Activated T-cell treated with anti-CD3 and anti-CD28 coated beads, Interleukin-2, amount 50 U/mL, for 1 hour (primary cell): ENCODE data around the gene CPNE8.
"Not testable (repeated sequence)": the region's sequence is repeated elsewhere in the genome, so short reads cannot be mapped to it uniquely, and the experiment has no call there.

Experiments used
- DNase-seq: peaks from one replicate; pipeline ENCODE4 v3.0.0-alpha.2; 2020

Gene CPNE8

DNA sequence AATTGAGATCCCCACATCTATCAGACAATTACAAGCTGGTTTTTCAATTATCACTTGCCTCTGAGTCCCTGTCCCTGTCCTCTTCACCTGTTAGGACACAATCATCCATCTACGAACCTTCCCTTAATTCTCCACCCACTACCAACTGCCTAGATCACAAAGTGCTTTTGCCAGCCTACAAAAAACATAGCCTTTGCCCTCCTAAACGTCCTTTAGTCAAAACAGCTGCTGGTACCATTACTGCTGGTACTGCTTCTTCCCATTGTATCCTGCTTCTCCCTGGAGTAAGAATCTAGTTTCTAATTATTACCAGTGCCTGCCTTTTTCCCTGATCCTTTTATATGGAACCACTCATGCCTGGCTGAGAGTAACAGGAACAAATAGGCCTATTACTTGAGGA is 82.1 kb downstream of the CPNE8 start:
- no peak for DNase-seq

DNA sequence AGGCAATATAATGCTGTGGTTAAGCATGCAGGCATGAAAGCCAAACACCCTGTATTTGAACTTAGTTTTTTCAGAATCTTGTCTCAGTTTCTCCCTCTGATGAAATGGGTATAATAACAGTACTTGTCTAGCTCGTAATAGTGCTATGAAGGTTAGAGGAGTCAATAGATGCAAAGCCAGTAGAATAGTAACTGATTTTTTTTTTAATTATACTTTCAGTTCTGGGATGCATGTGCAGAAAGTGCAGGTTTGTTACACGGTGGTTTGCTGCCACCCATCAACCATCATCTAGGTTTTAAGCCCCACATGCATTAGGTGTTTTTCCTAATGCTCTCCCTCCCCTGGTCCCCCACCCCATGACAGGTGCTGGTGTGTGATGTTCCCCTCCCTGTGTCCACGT is 87.4 kb downstream of the CPNE8 start:
- no peak for DNase-seq

DNA sequence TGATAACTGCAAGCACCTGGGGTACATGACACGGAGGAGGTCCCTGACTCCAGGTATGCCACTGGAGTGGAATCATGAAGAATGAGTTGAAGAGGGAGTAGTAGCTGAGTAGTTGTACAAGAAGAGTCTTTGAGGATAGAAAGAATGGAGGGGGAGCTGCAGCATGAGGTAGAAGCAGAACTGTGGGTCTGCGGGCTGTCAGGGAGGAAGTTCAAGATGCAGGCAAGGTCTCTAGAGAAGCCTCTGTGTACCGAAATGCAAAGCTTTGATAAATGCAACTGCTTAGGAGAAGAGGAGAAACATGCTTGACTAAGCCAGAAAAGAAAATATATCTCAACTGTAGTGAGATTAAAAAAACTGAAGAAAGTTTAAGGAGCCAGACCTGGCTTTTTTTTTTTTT is 91.5 kb downstream of the CPNE8 start:
- no peak for DNase-seq

GRCh38 chr12:38811814-38812356 is 93.5 kb downstream of the CPNE8 start:
- no peak for DNase-seq

DNA sequence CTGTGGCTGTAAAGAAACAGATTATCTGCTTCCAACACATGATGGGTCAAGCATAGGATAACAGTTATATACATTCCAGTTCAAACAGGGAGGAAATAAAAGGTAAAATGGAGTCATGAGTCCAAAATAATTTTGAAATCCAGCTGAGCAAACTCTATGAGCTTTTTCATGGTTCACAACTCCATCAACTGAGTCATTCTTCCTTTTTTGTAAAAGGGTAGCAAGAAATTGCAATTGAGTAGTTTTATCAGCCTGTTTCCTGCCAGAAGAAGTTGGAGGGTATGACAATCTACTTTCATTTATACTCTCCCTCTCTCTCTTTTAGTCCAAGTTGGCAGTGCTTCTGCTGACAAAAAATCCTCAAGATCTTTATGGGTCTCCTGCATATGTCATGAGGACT is 95.6 kb downstream of the CPNE8 start:
- no peak for DNase-seq

DNA sequence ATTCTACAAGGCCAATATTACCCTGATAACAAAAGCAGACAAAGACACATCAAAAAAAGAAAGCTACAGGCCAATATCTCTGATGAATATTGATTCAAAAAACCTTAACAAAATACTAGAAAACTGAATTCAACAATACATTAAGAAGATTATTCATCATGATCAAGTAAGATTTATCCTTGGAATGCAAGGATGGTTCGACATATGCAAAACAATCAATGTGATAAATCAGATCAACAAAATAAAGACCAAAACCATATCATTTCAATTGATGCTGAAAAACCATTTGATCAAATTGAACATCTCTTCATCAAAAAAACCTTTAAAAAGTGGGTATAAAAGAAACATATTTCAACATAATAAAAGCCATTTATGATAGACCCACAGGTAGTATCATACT is 117.3 kb downstream of the CPNE8 start:
- DNase-seq, result no peak

GRCh38 chr12:38785381-38785780 is 120.0 kb downstream of the CPNE8 start:
- DNase-seq, result no peak

GRCh38 chr12:38783304-38783703 is 122.1 kb downstream of the CPNE8 start:
- no peak for DNase-seq

GRCh38 chr12:38782359-38782758 is 123.0 kb downstream of the CPNE8 start:
- DNase-seq, result no peak

GRCh38 chr12:38776647-38777046 is 128.7 kb downstream of the CPNE8 start:
- DNase-seq, result no peak

DNA sequence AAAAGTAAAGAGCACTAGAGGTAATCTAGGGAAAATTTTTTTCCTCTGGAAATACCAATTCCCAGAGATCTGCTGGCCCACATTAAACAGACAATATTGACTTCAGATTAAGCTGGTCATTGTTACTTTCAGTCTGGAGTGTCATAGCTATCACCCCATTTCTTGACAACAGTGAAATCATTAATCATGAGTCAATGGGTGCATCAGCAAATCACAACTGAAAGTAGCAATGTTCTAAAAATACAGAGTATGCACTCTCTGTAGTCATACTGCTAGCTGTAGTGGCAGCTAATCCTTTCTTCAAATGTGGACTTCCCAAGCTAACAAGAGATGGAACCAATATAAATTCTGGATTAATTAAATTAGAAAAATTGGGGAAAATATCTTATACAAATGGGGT is 129.9 kb downstream of the CPNE8 start:
- no peak for DNase-seq

GRCh38 chr12:38772437-38772836 is 133.0 kb downstream of the CPNE8 start:
- no peak for DNase-seq

DNA sequence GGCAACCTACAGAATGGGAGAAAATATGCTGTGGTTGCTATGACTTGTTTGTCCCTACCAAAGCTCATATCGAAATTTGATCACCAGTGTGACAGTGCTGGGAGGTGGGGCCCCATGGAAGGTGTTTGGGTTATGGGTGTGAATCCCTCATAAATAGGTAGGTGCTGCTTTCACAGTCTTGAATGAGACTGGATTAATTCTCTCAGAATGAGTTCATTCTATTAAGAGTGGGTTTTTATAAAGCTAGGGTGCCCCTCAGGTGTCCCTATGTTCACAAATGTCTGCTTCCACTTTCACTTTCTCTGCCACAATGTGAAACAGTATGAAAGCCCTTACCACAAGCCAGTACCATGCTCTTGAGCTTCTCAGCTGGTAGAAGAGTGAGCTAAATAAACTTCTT is 133.5 kb downstream of the CPNE8 start:
- no peak for DNase-seq

DNA sequence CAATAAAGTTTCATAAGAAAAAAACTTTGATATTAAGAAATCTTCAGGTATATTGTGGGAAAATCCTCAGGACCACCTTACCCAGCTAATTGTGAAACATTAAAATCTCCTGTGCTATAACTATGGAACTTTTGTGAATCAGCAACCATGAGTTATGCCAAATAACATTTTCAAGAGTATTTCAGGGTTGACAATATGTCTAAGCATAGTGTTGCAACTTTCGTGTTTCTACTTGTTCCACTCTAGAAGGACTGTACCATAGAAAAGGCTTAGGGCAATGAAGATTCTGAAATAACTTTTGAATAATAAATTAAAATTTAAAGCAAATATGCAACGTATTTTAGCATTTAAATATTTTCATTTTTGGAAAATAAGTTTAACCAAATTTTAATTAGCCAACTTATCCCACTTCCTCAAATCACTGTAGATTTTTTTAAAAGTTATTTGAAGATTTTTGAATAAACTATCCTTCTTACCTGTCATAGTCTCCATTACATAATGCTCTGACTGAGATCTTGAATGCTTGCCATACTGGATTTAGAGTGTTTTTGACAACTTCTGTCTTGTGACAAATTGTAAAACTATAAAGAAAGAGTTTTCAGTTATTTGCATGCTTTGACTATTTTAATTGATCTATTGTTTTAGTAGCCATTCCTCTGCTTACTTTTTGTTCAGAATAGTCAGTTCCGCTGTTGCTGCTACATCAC is 143.6 kb downstream of the CPNE8 start:
- DNase-seq, result no peak

GRCh38 chr12:38761111-38761510 is 144.3 kb downstream of the CPNE8 start:
- no peak for DNase-seq

DNA sequence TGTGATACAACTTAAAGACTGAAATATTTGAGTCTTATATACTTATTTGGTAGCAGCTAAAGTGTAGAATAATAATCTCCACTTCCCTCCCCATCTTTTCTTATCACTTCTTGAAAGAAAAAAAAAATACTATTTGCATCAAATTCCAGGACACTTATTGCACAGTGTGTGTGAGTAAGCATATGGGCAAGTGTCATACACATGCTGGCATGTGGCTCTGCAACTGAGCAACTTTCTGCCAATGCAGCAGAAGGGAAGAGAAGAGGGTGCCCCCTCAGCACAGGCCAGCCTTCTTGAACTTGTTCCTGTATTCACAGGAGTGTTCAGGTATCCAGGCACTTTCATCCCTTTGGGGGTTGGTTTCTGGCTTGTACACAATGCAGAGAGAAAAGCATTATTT is 145.8 kb downstream of the CPNE8 start:
- DNase-seq, result no peak

DNA sequence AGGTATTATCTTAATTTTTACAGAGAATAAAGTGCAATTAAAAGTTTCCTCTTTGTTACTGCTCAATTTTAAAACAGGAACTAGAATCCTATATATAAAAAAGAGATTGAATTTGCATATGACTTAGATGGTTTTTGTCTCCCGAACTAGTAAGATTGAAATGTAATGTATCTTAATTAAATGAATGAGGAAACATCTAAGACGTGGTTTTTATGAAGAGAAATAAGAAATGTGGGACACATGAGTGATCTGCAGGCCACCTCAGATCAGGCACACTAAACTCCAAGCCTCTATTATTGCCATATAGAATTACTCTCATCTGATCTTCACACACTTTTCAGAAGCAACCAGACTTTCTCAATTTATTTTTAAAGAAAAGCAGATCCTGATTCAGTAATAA is 158.6 kb downstream of the CPNE8 start:
- DNase-seq, result no peak

DNA sequence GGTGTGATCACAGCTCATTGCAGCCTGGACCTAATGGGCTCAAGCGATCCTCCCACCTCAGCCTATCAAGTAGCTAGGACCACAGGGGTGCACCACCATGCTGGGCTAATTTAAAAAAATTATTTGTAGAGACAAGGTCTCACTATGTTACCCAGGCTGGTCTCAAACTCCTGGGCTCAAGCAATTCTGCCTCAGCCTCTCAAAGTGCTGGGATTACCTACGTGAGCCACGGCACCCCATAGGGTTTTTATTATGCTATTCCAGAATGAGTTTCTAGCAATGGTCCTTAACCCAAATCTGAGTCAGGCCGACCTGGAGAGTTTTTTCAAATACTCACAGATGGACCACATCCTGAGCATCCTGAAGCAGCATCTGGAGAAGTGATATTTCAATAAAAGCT is 159.8 kb downstream of the CPNE8 start:
- no peak for DNase-seq

GRCh38 chr12:38744041-38744440 is 161.3 kb downstream of the CPNE8 start:
- no peak for DNase-seq

DNA sequence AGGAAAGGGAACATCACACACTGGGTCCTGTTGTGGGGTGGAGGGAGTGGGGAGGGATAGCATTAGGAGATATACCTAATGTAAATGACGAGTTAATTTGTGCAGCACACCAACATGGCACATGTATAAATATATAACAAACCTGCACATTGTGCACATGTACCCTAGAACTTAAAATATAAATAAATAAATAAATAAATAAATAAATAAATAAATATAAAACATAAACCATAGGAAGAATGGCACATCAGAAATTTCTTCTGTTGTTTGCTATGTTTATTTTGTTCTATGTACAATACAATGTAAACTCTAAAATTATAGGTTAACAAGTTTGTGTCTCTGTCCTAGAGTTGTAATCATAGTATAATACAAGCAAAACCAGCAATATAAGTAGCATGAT is 162.9 kb downstream of the CPNE8 start:
- not testable (repeated sequence) for DNase-seq

DNA sequence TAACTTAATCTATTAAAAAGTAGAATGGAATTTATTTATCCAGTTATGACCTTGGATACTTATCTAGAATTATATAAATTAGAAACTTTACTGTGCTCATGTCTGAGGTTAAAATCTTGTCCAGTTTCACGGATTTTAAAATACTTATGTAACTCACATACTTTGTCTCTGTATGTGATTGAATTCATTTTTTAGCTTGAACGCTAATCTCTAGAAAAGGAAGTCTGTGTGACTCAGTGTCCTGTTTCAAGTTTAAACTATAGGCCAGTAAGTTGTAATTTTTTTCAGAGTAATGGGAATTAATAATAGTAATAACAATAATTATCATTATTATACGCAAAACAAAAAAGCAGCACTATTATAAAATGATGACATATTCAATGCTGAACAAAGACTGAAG is 168.6 kb downstream of the CPNE8 start:
- DNase-seq, result no peak

DNA sequence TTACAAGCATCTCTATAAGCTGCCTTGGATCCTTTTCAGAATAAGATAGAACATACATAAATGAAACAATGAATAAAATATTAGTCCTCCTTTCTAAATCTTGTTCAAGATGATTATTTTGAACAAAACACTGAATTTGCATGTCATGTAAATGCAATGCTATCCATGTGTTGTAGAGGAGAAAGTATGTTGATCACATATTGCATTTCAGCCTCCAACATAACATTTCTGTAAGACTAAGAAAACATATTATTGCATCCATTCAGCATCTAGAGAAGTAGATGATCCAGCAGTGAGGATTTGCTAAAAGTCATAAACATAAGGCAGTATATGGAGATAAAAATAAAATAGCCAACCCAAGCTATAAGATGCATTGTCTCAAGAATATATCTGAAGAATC is 172.6 kb downstream of the CPNE8 start:
- no peak for DNase-seq

DNA sequence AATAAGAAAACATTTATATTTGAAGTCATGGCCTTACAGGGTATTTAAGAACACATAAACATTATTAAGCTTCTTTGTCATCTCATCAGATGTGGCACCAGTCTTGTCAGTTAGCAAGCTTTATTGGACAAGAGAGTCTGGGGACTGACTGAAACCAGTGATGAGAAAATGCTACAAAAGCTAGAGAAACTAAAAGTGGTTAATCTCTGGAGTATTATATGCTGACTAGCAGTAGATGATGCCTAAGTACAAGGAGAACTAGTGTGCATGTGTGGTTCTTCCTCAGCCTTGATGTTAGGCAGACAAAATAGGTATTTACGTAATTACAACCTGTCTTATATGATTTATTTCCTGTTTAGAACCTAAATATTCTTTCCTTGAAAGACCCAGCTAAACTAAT is 176.5 kb downstream of the CPNE8 start:
- no peak for DNase-seq

DNA sequence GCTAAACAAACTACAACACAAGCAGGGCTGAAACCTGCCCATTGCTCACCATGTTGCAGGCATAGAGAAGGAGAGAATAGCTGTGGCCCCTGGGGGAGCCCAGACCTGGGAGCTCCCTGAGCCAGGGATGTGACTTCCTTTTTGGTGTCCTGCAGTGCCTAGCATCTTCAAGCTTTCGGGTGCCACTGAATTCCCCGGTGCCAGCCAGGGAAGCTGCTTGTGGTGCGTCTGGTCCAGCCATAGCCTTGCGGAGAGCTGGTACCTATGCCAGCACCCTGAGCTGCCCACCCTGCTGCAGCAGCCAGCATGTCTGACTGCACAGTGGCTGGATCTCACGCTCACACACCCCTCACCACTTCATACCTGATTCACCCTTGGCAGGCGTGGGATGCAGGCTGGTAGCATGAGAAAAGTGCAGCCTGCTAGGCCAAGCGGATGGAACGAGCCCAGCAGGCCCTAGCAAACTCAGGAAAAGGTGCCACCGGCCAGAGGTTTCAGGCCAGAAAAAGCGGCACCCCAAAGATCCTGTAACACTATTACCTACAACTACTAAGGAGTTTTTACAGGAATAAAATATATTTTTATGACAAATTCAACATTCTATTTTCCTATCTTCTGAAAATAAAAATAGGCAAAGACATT is 183.7 kb downstream of the CPNE8 start:
- no peak for DNase-seq

- DNase-seq, result no peak
These were observed 184.7 kb downstream of the CPNE8 start for GRCh38 chr12:38720661-38721060.
